DOHH2 (cell line): ENCODE data around the gene MAGI1.

Experiments
- CTCF ChIP-seq: fragments of 200-600 bp; sonication (generic); IDR thresholded peaks from one replicate; pipeline ENCODE4 v1.5.1; 2014; ENCODE audit warnings: antibody characterized with exemption, mild to moderate bottlenecking, low read depth, low read length; ENCODE audit not compliant: poor library complexity, severe bottlenecking
- EZH2phosphoT487 ChIP-seq: fragments of 200-600 bp; sonication (generic); IDR thresholded peaks from 2 replicates; pipeline ENCODE4 v1.6.1; 2017; ENCODE audit warnings: borderline replicate concordance, mild to moderate bottlenecking, antibody characterized with exemption, low read length, moderate library complexity, mixed read lengths

- TF ChIP-seq CTCF (no peak), EZH2phosphoT487 (no peak)
These were observed 409.7 kb downstream of the MAGI1 start for GRCh38 chr3:65628978-65629377.
